Measurements from ENCODE around the gene ACTR3. TPM values are rescaled to one million over a fixed set of nuclear protein-coding genes. Genes with fewer than 3 reads are reported as not detected.

ACTR3 gene
- polyA plus RNA-seq, 1 donor from 2014 or later: 255 TPM

DNA sequence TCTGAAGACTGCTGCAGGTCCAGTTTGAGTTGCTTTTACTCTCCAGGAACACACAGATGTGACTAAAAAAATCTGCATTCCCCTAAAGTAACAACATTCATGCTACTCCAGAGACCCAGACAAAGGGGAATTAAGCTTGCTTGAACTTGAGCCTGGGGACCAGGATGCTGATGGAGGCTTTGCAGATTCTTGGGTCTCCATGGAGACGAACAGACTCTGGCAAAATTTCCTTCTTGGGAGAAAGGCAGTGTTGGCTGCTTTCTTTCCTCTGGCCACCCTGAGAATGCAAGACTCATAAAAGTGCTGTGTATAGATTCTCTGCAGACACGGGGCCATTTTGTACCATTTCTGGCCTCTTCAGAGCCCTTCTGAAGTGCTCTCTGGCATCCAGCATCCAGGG, 112.0 kb downstream of the ACTR3 start:
- no peak overlapping the region for H3K4me2 ChIP-seq (ENCODE audit: low read length)

GRCh38 chr2:114005110-114005783, 115.4 kb downstream of the ACTR3 start:
- Histone ChIP-seq H4K20me1 (ENCODE audit: insufficient read depth) (no peaks in the 10 kb centered on the region), H3K27ac (ENCODE audit: low read length) (no peak overlapping the region), H2AFZ (ENCODE audit: low read depth, low read length) (no peak overlapping the region), H3K36me3 (ENCODE audit: insufficient read depth, low read length) (no peaks in the 10 kb centered on the region), H3K79me2 (replicated peaks; ENCODE audit: insufficient read depth, low read length) (no peaks in the 10 kb centered on the region), H3F3A (ENCODE audit: insufficient read depth, low read length, poor library complexity, severe bottlenecking) (no peaks in the 10 kb centered on the region), H3K9me3 (ENCODE audit: low read length) (no peaks in the 10 kb centered on the region), H3K9me2 (ENCODE audit: insufficient read depth, low read length) (no peaks in the 10 kb centered on the region), H3K4me3 (ENCODE audit: low read length) (no peak overlapping the region), H3K9ac (ENCODE audit: low read length) (no peak overlapping the region), H3K4me2 (ENCODE audit: low read length) (no peak overlapping the region), H3K27me3 (ENCODE audit: insufficient read depth, low read depth, low read length) (no peaks in the 10 kb centered on the region)
- TF ChIP-seq, protein P1, sequence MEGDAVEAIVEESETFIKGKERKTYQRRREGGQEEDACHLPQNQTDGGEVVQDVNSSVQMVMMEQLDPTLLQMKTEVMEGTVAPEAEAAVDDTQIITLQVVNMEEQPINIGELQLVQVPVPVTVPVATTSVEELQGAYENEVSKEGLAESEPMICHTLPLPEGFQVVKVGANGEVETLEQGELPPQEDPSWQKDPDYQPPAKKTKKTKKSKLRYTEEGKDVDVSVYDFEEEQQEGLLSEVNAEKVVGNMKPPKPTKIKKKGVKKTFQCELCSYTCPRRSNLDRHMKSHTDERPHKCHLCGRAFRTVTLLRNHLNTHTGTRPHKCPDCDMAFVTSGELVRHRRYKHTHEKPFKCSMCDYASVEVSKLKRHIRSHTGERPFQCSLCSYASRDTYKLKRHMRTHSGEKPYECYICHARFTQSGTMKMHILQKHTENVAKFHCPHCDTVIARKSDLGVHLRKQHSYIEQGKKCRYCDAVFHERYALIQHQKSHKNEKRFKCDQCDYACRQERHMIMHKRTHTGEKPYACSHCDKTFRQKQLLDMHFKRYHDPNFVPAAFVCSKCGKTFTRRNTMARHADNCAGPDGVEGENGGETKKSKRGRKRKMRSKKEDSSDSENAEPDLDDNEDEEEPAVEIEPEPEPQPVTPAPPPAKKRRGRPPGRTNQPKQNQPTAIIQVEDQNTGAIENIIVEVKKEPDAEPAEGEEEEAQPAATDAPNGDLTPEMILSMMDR (IDR thresholded peaks at IDR 0.05; ENCODE audit: poor library complexity, severe bottlenecking): no peak

More for the DNA sequence above, 112.0 kb downstream of the ACTR3 start:
- no peaks in the 10 kb centered on the region for H4K20me1 ChIP-seq (ENCODE audit: insufficient read depth)
- TF ChIP-seq RAD21 (conservative IDR thresholded peaks at IDR 0.05) (no peak), MXI1 (conservative IDR thresholded peaks at IDR 0.05; ENCODE audit: poor library complexity, severe bottlenecking) (no peak), EP300 (conservative IDR thresholded peaks at IDR 0.05; ENCODE audit: poor library complexity, severe bottlenecking) (no peak), TAF1 (IDR thresholded peaks at IDR 0.05; ENCODE audit: low read depth) (no peak), POLR2AphosphoS5 (IDR thresholded peaks at IDR 0.05) (no peak), EZH2 (IDR thresholded peaks at IDR 0.05; ENCODE audit: borderline replicate concordance, insufficient read depth, low read length, poor library complexity, severe bottlenecking) (no peak), SMC3 (conservative IDR thresholded peaks at IDR 0.05; ENCODE audit: poor library complexity) (no peak)
- TF ChIP-seq, protein P1 (IDR thresholded peaks at IDR 0.05; ENCODE audit: poor library complexity, severe bottlenecking): no peak
- TF ChIP-seq, protein P2, sequence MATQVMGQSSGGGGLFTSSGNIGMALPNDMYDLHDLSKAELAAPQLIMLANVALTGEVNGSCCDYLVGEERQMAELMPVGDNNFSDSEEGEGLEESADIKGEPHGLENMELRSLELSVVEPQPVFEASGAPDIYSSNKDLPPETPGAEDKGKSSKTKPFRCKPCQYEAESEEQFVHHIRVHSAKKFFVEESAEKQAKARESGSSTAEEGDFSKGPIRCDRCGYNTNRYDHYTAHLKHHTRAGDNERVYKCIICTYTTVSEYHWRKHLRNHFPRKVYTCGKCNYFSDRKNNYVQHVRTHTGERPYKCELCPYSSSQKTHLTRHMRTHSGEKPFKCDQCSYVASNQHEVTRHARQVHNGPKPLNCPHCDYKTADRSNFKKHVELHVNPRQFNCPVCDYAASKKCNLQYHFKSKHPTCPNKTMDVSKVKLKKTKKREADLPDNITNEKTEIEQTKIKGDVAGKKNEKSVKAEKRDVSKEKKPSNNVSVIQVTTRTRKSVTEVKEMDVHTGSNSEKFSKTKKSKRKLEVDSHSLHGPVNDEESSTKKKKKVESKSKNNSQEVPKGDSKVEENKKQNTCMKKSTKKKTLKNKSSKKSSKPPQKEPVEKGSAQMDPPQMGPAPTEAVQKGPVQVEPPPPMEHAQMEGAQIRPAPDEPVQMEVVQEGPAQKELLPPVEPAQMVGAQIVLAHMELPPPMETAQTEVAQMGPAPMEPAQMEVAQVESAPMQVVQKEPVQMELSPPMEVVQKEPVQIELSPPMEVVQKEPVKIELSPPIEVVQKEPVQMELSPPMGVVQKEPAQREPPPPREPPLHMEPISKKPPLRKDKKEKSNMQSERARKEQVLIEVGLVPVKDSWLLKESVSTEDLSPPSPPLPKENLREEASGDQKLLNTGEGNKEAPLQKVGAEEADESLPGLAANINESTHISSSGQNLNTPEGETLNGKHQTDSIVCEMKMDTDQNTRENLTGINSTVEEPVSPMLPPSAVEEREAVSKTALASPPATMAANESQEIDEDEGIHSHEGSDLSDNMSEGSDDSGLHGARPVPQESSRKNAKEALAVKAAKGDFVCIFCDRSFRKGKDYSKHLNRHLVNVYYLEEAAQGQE (IDR thresholded peaks at IDR 0.05; ENCODE audit: borderline replicate concordance): no peak
- H3K79me2 ChIP-seq (replicated peaks; ENCODE audit: insufficient read depth, low read length): no peaks in the 10 kb centered on the region
- no peaks in the 10 kb centered on the region for H3F3A ChIP-seq (ENCODE audit: insufficient read depth, low read length, poor library complexity, severe bottlenecking)
- no peaks in the 10 kb centered on the region for H3K9me2 ChIP-seq (ENCODE audit: insufficient read depth, low read length)
- no peak overlapping the region for H3K9ac ChIP-seq (ENCODE audit: low read length)
- H3K36me3 ChIP-seq (ENCODE audit: insufficient read depth, low read length): no peaks in the 10 kb centered on the region
- H3K27me3 ChIP-seq (ENCODE audit: insufficient read depth, low read depth, low read length): no peaks in the 10 kb centered on the region
- H2AFZ ChIP-seq (ENCODE audit: low read depth, low read length): peak overlapping the region; percentile 24
- no peaks in the 10 kb centered on the region for H3K9me3 ChIP-seq (ENCODE audit: low read length)
- H3K4me3 ChIP-seq (ENCODE audit: low read length): no peak overlapping the region
- H3K27ac ChIP-seq (ENCODE audit: low read length): no peak overlapping the region

All from neural cell (in vitro differentiated cells).